Osteoblast (primary cell): ENCODE measurements around the gene TMEM134. TPM values are rescaled to one million over a fixed set of nuclear protein-coding genes. Genes with fewer than 3 reads are reported as not detected.

Experiments used
- DNase-seq: peaks from one replicate; pipeline ENCODE4 v3.0.0; 2011; ENCODE audit warnings: low spot score, mixed read lengths; ENCODE audit not compliant: insufficient read length; ENCODE audit errors: missing footprints
- H2AFZ ChIP-seq: 2 replicates; pipeline ENCODE4 v1.6.0; 2011; ENCODE audit warnings: mild to moderate bottlenecking, low read length
- H3K27ac ChIP-seq: 2 replicates; pipeline ENCODE4 v1.5.1; 2011; ENCODE audit warnings: mild to moderate bottlenecking, low read depth, low read length, moderate library complexity
- H3K27me3 ChIP-seq: 2 replicates; pipeline ENCODE4 v1.6.0; 2012; ENCODE audit warnings: mild to moderate bottlenecking, control low read depth, inconsistent platforms, low read length, moderate library complexity; ENCODE audit not compliant: insufficient read depth
- H3K36me3 ChIP-seq: 2 replicates; pipeline ENCODE4 v1.5.1; 2011; ENCODE audit warnings: mild to moderate bottlenecking, low read length, control low read depth, moderate library complexity; ENCODE audit not compliant: insufficient read depth
- H3K4me1 ChIP-seq: 2 replicates; pipeline ENCODE4 v1.5.1; 2011; ENCODE audit warnings: mild to moderate bottlenecking, low read length, control low read depth, moderate library complexity; ENCODE audit not compliant: insufficient read depth
- H3K4me2 ChIP-seq: 2 replicates; pipeline ENCODE4 v1.6.0; 2011; ENCODE audit warnings: mild to moderate bottlenecking, low read length; ENCODE audit not compliant: insufficient read depth
- H3K4me3 ChIP-seq: fragments of 200-600 bp; sonication (generic); 3 replicates; pipeline ENCODE4 v1.5.1; 2012; ENCODE audit warnings: mild to moderate bottlenecking, low read length, inconsistent platforms; ENCODE audit not compliant: insufficient read depth
- H3K79me2 ChIP-seq: 2 replicates; pipeline ENCODE4 v1.6.0; 2012; ENCODE audit warnings: mild to moderate bottlenecking, low read length, control low read depth, inconsistent platforms; ENCODE audit not compliant: insufficient read depth
- H3K9me3 ChIP-seq: 2 replicates; pipeline ENCODE4 v1.5.1; 2011; ENCODE audit warnings: low read depth, low read length, control low read depth
- H4K20me1 ChIP-seq: 2 replicates; pipeline ENCODE4 v1.6.0; 2012; ENCODE audit warnings: mild to moderate bottlenecking, low read length, control low read depth; ENCODE audit not compliant: insufficient read depth
- total RNA-seq: library from RNA; depleted of rRNA; stranded (reverse); fragments of >200 nt; gene quantifications from 2 replicates; pipeline ENCODE4 v1.2.3, GENCODE V29; 2012
- TF ChIP-seq, protein P1 (sequence below): IDR thresholded peaks from 2 replicates; pipeline ENCODE4 v1.5.1; 2011; ENCODE audit warnings: mild to moderate bottlenecking, low read depth, low read length, moderate library complexity; ENCODE audit errors: extremely low read depth

The TMEM134 gene
- total RNA-seq, 1 donor = 29.3 TPM

- H3K36me3 ChIP-seq = no peaks in the 10 kb centered on the region
- H3K4me2 ChIP-seq = no peak overlapping the region
- no peaks in the 10 kb centered on the region for H3K9me3 ChIP-seq
- peaks cover 10% of the 10 kb centered on the region for H3K79me2 ChIP-seq
- peaks cover 3% of the 10 kb centered on the region for H4K20me1 ChIP-seq
- H3K27ac ChIP-seq = no peak overlapping the region
- peaks cover 8% of the 10 kb centered on the region for H3K27me3 ChIP-seq
- no peak overlapping the region for H2AFZ ChIP-seq
- TF ChIP-seq, protein P1, sequence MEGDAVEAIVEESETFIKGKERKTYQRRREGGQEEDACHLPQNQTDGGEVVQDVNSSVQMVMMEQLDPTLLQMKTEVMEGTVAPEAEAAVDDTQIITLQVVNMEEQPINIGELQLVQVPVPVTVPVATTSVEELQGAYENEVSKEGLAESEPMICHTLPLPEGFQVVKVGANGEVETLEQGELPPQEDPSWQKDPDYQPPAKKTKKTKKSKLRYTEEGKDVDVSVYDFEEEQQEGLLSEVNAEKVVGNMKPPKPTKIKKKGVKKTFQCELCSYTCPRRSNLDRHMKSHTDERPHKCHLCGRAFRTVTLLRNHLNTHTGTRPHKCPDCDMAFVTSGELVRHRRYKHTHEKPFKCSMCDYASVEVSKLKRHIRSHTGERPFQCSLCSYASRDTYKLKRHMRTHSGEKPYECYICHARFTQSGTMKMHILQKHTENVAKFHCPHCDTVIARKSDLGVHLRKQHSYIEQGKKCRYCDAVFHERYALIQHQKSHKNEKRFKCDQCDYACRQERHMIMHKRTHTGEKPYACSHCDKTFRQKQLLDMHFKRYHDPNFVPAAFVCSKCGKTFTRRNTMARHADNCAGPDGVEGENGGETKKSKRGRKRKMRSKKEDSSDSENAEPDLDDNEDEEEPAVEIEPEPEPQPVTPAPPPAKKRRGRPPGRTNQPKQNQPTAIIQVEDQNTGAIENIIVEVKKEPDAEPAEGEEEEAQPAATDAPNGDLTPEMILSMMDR = no peak
- no peak for DNase-seq
- H3K4me3 ChIP-seq = no peak overlapping the region
- peaks cover 21% of the 10 kb centered on the region for H3K4me1 ChIP-seq
These were observed 40.9 kb upstream of the TMEM134 start for GRCh38 chr11:67510023-67510345.

DNA sequence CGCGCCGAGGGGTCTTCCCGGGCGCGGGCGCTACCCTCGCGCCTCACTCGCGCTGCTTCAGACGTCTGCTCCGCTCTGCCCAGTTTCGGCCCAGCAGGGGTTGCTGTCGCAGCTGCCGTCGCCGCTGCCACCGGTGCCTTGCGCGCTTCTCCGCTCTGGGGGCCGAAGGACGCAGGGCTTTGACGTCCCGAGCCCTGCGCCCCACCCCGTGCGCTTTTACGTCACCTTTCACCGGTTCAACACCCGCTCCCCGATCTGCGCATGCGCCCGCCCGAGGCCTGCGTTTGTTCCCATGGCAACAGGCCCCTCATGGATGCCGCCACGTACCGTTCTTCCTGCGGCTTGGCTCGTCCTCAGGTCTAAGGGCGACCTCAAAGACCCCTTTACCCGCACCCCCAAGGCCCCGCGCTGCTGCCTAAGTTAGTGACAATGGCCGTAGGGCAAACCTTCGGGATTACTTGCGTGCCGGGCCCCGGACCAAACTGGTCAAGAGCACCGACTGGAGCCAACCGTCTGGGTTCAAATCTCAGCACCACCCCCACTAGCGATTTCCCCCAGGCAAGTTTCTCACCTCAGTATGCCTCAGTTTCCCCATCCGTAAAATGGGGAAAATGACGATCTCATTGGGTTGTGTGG lies 39.6 kb upstream of the TMEM134 start:
- H2AFZ ChIP-seq = peak overlapping the region; percentile 98
- peak overlapping the region; percentile 97 for H3K4me3 ChIP-seq
- H3K27ac ChIP-seq = peak overlapping the region; percentile 97
- H3K27me3 ChIP-seq = peaks cover 2% of the 10 kb centered on the region
- H3K79me2 ChIP-seq = peaks cover 11% of the 10 kb centered on the region
- TF ChIP-seq, protein P1 = no peak
- peak overlapping the region; percentile 92 for H3K4me2 ChIP-seq
- peak; percentile 99 for DNase-seq
- H3K4me1 ChIP-seq = peaks cover 21% of the 10 kb centered on the region
- peaks cover 10% of the 10 kb centered on the region for H4K20me1 ChIP-seq
- H3K9me3 ChIP-seq = no peaks in the 10 kb centered on the region
- H3K36me3 ChIP-seq = no peaks in the 10 kb centered on the region

DNA sequence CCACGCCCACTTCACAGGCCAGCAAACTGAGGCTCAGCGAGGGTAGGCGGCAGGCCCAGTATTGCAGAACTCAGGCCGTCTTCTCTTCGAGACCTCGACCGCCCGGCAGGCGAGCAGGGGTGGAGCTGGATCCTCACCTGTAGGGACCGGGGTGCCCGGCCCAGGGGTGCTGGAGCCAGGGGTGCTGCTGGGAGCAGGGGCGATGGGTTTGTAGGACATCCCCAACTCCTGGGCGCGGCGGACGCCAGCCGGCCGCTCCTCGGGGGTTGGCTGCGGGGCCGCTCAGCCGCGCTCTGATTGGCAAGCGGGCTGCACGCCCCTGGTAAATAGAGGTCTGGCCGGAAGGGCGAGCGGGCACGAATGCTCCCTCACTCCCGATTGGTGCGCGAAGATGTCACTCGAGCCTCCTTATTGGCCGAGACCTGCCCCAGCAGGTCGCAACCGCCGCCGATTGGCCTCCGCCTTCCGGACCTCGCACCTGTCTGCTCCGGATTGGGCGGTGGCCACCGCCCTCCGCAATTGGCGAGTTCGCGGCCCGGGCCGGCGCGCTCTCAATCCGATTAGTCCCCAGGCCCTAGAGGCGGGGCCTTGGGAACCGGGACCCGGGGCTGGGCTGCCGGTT lies 38.9 kb upstream of the TMEM134 start, which contains the start of gene CDK2AP2:
TSS of gene CDK2AP2 (minus strand) at position 299 of the 622 bp plus-strand sequence. CDS start at position 219, 80 bp downstream.
- peak; percentile 100 for DNase-seq
- Histone ChIP-seq H3K36me3 (no peaks in the 10 kb centered on the region), H3K27ac (peak within 1 kb of the TSS; percentile 97), H3K9me3 (no peaks in the 10 kb centered on the region), H3K27me3 (peaks cover 2% of the 10 kb centered on the region), H3K79me2 (peaks cover 12% of the 10 kb centered on the region), H2AFZ (peak within 1 kb of the TSS; percentile 98), H3K4me3 (peak within 1 kb of the TSS; percentile 97), H3K4me2 (peak within 1 kb of the TSS; percentile 92), H4K20me1 (peaks cover 12% of the 10 kb centered on the region), H3K4me1 (peaks cover 21% of the 10 kb centered on the region)
- TF ChIP-seq, protein P1 = no peak

GRCh38 chr11:67507242-67507863 lies 38.3 kb upstream of the TMEM134 start:
- peaks cover 12% of the 10 kb centered on the region for H4K20me1 ChIP-seq
- no peaks in the 10 kb centered on the region for H3K36me3 ChIP-seq
- peaks cover 12% of the 10 kb centered on the region for H3K79me2 ChIP-seq
- H3K4me3 ChIP-seq = peak overlapping the region; percentile 97
- peak; percentile 90 for DNase-seq
- peak overlapping the region; percentile 92 for H3K4me2 ChIP-seq
- H3K4me1 ChIP-seq = peaks cover 21% of the 10 kb centered on the region
- peak overlapping the region; percentile 97 for H3K27ac ChIP-seq
- H3K27me3 ChIP-seq = peaks cover 2% of the 10 kb centered on the region
- TF ChIP-seq, protein P1 = no peak
- H2AFZ ChIP-seq = peak overlapping the region; percentile 79
- H3K9me3 ChIP-seq = no peaks in the 10 kb centered on the region
